HepG2 (cell line): ENCODE results near the gene C18orf63. TPM values are rescaled to one million over a fixed set of nuclear protein-coding genes. Genes with fewer than 3 reads are reported as not detected.

Source experiments
- ATAC-seq: fragments of 200-7000 bp; cut with Tn5 transposase; 3 replicates; pipeline ENCODE4 v1.9.1; 2020; ENCODE audit warnings: mild to moderate bottlenecking, moderate library complexity
- BruUV-seq: library from RNA; stranded (reverse); fragments of 400-500 nt; replicated peaks from 2 replicates; lab custom pipeline; 2021; lab: Mats Ljungman, UMichigan
- CTCF ChIA-PET: fragments of 300-600 bp; formaldehyde crosslinking; extraction: SDS; loops from one replicate; lab custom pipeline; 2021; ENCODE audit warnings: low total read pairs, inconsistent platforms, low intra/inter-chr PET ratio; lab: Yijun Ruan, JAX
- POLR2A ChIA-PET: fragments of 350-600 bp; sonication (Branson Sonifier 250); formaldehyde crosslinking; loops from one replicate; lab custom pipeline; 2020; ENCODE audit warnings: antibody characterized with exemption, inconsistent platforms; lab: Yijun Ruan, JAX
- DNase-seq: peaks from one replicate; pipeline ENCODE4 v3.0.0-alpha.2; 2015; ENCODE audit warnings: low spot score
- FAIRE-seq: peaks from 3 replicates; lab custom pipeline; 2011; peaks lifted over from hg19 to GRCh38; lab: Jason Lieb, UNC
- H2AFZ ChIP-seq: one replicate; pipeline ENCODE4 v1.6.1; 2011; ENCODE audit warnings: low read length, inconsistent platforms
- H3K27ac ChIP-seq: fragments of 300-600 bp; 3 replicates; pipeline ENCODE4 v1.8.0; 2011; ENCODE audit warnings: mixed run types, mild to moderate bottlenecking, mixed read lengths, low read length, inconsistent platforms; ENCODE audit not compliant: insufficient read depth; ENCODE audit errors: extremely low read length
- H3K27me3 ChIP-seq, 2 experiments: fragments of 200-600 bp in 1 of 2; 2 replicates in 1 of 2; 3 replicates in 1 of 2; pipeline versions ENCODE4 v1.6.0 to v1.8.0; 2011; ENCODE audit warnings: low read length in 2 of 2, mild to moderate bottlenecking in 2 of 2, moderate library complexity in 2 of 2, inconsistent platforms in 1 of 2; ENCODE audit not compliant: insufficient read depth in 2 of 2, control insufficient read depth in 1 of 2
- H3K36me3 ChIP-seq, 2 experiments: fragments of 200-600 bp in 1 of 2; replicated peaks in 1 of 2; 2 replicates in 1 of 2; 3 replicates in 1 of 2; pipeline versions ENCODE4 v1.5.1 to v1.8.0; 2011; ENCODE audit warnings: low read length in 2 of 2, inconsistent platforms in 1 of 2; ENCODE audit not compliant: insufficient read depth in 2 of 2, control insufficient read depth in 1 of 2
- H3K4me1 ChIP-seq: 2 replicates; pipeline ENCODE4 v1.5.1; 2012; ENCODE audit warnings: low read length, inconsistent platforms; ENCODE audit not compliant: insufficient read depth
- H3K4me2 ChIP-seq: 2 replicates; pipeline ENCODE4 v1.6.0; 2011; ENCODE audit warnings: low read depth, low read length, inconsistent platforms
- H3K4me3 ChIP-seq, 3 experiments: fragments of 200-600 bp in 1 of 3; sonication (generic), shearing (Covaris generic) in 1 of 3; replicated peaks in 1 of 3; 2 replicates each; pipeline ENCODE4 v1.5.1; 2011 to 2016; ENCODE audit warnings: low read length in 3 of 3, inconsistent platforms in 2 of 3, low read depth in 2 of 3, mild to moderate bottlenecking in 2 of 3, control low read depth in 1 of 3, mixed read lengths in 1 of 3; ENCODE audit not compliant: insufficient read depth in 1 of 3
- H3K79me2 ChIP-seq: one replicate; pipeline ENCODE4 v1.6.1; 2011; ENCODE audit warnings: low read length, inconsistent platforms; ENCODE audit not compliant: insufficient read depth
- H3K9ac ChIP-seq: 2 replicates; pipeline ENCODE4 v1.6.0; 2011; ENCODE audit warnings: mild to moderate bottlenecking, low read depth, low read length, inconsistent platforms; ENCODE audit not compliant: insufficient read depth
- H3K9me3 ChIP-seq: 2 replicates; pipeline ENCODE4 v1.5.1; 2012; ENCODE audit warnings: mild to moderate bottlenecking, low read length
- H4K20me1 ChIP-seq: 2 replicates; pipeline ENCODE4 v1.6.0; 2011; ENCODE audit warnings: inconsistent platforms, mild to moderate bottlenecking, low read length, moderate library complexity; ENCODE audit not compliant: insufficient read depth
- AHDC1 ChIP-seq: sonication (generic); formaldehyde crosslinking; IDR thresholded peaks from 2 replicates; pipeline ENCODE4 v1.5.1; 2020; ENCODE audit warnings: mild to moderate bottlenecking, missing genetic modification reagents, borderline replicate concordance
- ATF2 ChIP-seq: sonication (generic); formaldehyde crosslinking; IDR thresholded peaks from 2 replicates; pipeline ENCODE4 v1.4.0; 2020; ENCODE audit warnings: missing genetic modification reagents
- MNT ChIP-seq: fragments of 450-650 bp; IDR thresholded peaks from 2 replicates; pipeline ENCODE4 v1.6.1; 2016
- PLRG1 ChIP-seq: fragments of 450-650 bp; conservative IDR thresholded peaks from 2 replicates; pipeline ENCODE4 v1.6.1; 2016
- SOX6 ChIP-seq, 2 experiments: fragments of 450-650 bp in 1 of 2; sonication (generic) in 1 of 2; formaldehyde crosslinking in 1 of 2; IDR thresholded peaks; 2 replicates each; pipeline versions ENCODE4 v1.4.0 to v1.6.1; 2017 to 2020; ENCODE audit warnings: antibody characterized with exemption in 1 of 2, mild to moderate bottlenecking in 1 of 2, missing genetic modification reagents in 1 of 2
- SSRP1 ChIP-seq: IDR thresholded peaks from 2 replicates; pipeline ENCODE4 v1.6.1; 2016; ENCODE audit warnings: control low read depth
- STAG1 ChIP-seq: sonication (generic); formaldehyde crosslinking; IDR thresholded peaks from 2 replicates; pipeline ENCODE4 v1.4.0; 2020; ENCODE audit warnings: missing genetic modification reagents
- TEAD3 ChIP-seq: optimal IDR thresholded peaks from 2 replicates; pipeline ENCODE3; 2016; ENCODE audit warnings: borderline replicate concordance
- ZBTB14 ChIP-seq: sonication (generic); formaldehyde crosslinking; IDR thresholded peaks from 2 replicates; pipeline ENCODE4 v1.4.0; 2020; ENCODE audit warnings: missing genetic modification reagents
- ZBTB43 ChIP-seq: sonication (generic); formaldehyde crosslinking; conservative IDR thresholded peaks from 2 replicates; pipeline ENCODE4 v1.4.0; 2020; ENCODE audit warnings: missing genetic modification reagents
- WGBS: methylation state at CpG from one replicate; pipeline ENCODE4 v1.1.6; 2017; ENCODE audit warnings: low lambda C conversion rate; 5-methylcytosine and 5-hydroxymethylcytosine counted together
- in situ Hi-C: cut with HindIII; loops from 2 replicates; pipeline ENCODE4 v1.10.0; 2017; ENCODE audit warnings: low pct_unique_long_range_greater_than_20kb; ENCODE audit not compliant: extremely low pct_ligation_motif_present
- intact Hi-C: fragments of 100-400 bp; cut with micrococcal nuclease; formaldehyde crosslinking; loops from one replicate; pipeline ENCODE4 v1.10.0; 2022; ENCODE audit not compliant: unreplicated experiment
- polyA plus RNA-seq, 8 experiments: library from polyadenylated mRNA; depleted of rRNA in 3 of 8; stranded (reverse) in 7 of 8; unstranded in 1 of 8; fragments of >200 nt; fragmentation: Illumina TruSeq in 4 of 8; extraction: Trizol in 4 of 8; gene quantifications; 2 replicates each; pipeline versions ENCODE4 v1.2.1 to v1.2.3, GENCODE V29; 2011 to 2016; ENCODE audit warnings: low read depth in 4 of 8, missing spikeins in 1 of 8, mixed read lengths in 1 of 8; ENCODE audit not compliant: insufficient read depth in 1 of 8
- total RNA-seq, 5 experiments: library from RNA; depleted of rRNA; stranded (reverse); fragments of >200 nt; fragmentation: Illumina TruSeq; extraction: Trizol; gene quantifications; 2 replicates each; pipeline ENCODE4 v1.2.3, GENCODE V29; 2016; ENCODE audit warnings: low read depth in 1 of 5

C18orf63 gene
- total and polyA plus RNA-seq, 2 of the 13 experiments (the other 11 are each of a cell fraction or from before 2014, with no cell fraction given), result 0.01 TPM; not detected in 1

GRCh38 chr18:74290794-74291471 lies 24.7 kb upstream of the C18orf63 start:
- peak; percentile 34 for DNase-seq
- Histone ChIP-seq H3K27ac (peak overlapping the region; percentile 94), H3K9me3 (no peaks in the 10 kb centered on the region), H3K9ac (peak overlapping the region; percentile 87), H3K4me3 (peak overlapping the region; percentile 82 to 94 (median 91)), H3K4me1 (peaks cover 60% of the 10 kb centered on the region), H3K36me3 (no peaks in the 10 kb centered on the region), H2AFZ (no peak overlapping the region), H4K20me1 (no peaks in the 10 kb centered on the region), H3K79me2 (peaks cover 57% of the 10 kb centered on the region), H3K27me3 (no peaks in the 10 kb centered on the region; a peak in 1 of 5 replicates), H3K4me2 (peak overlapping the region; percentile 81)
- ChIA-PET POLR2A (interaction anchor here (0.9 to 1.3 kb wide), 3 partner anchors 49 to 205 kb away, joined by 3 to 4 read pairs (median 3); partner anchors contain the start of gene CNDP2), CTCF (interaction anchor here (2.8 kb wide), 1 partner anchor 94 kb away, joined by 14 read pairs; no protein-coding TSS in a partner anchor)
- WGBS, result under 1% methylated on average over 19 of the region's 57 CpGs
- ATAC-seq, result peak; percentile 57
- intact Hi-C loops (no loop called here), in situ Hi-C loops (loop anchor here (5.0 to 25.0 kb wide), 2 partner anchors 94 to 921 kb away; partner anchors contain the start of genes PTGR3 and TSHZ1)
- BruUV-seq, result no TSS peak
- no peak for FAIRE-seq
- peak; percentile 51 for TF ChIP-seq AHDC1 (CRISPR knock-in tag)
- TF ChIP-seq PLRG1, result no peak
- TF ChIP-seq TEAD3 (CRISPR knock-in tag), result peak; percentile 21
- TF ChIP-seq STAG1, result peak; percentile 66
- peak; percentile 18; the same call in 1 of the 2 replicates for TF ChIP-seq ATF2 (CRISPR knock-in tag)
- peak; percentile 87 for TF ChIP-seq ZBTB14 (CRISPR knock-in tag)
- no peak for TF ChIP-seq MNT
- TF ChIP-seq SOX6 (IDR thresholded peaks at IDR 0.05), result no peak
- peak; percentile 42 for TF ChIP-seq SOX6 (CRISPR knock-in tag; IDR thresholded peaks at IDR 0.05)
- TF ChIP-seq SSRP1, result no peak
- TF ChIP-seq ZBTB43 (CRISPR knock-in tag), result peak; percentile 63; the same call in 1 of the 2 replicates
